Head of caudate nucleus (tissue), 42 donors: ENCODE results near the gene STK10.

Experiments used
- DNase-seq, 42 donors: peaks; one replicate each; pipeline versions ENCODE4 v3.0.0 to v3.0.0-alpha.2; 2020 to 2021; ENCODE audit warnings: mixed read lengths in 7 of 42
- intact Hi-C: fragments of 100-400 bp; cut with DNase I; formaldehyde crosslinking; loops from one replicate; pipeline ENCODE4 v1.15.0; 2022

The STK10 gene

GRCh38 chr5:172008111-172008455 lies 179.9 kb downstream of the STK10 start:
- DNase-seq, result no peak
- intact Hi-C loops, result loop anchor here (5.0 to 10.0 kb wide), 3 partner anchors 177 to 621 kb away; partner anchors contain the start of genes NPM1, STK10 and UBTD2

DNA sequence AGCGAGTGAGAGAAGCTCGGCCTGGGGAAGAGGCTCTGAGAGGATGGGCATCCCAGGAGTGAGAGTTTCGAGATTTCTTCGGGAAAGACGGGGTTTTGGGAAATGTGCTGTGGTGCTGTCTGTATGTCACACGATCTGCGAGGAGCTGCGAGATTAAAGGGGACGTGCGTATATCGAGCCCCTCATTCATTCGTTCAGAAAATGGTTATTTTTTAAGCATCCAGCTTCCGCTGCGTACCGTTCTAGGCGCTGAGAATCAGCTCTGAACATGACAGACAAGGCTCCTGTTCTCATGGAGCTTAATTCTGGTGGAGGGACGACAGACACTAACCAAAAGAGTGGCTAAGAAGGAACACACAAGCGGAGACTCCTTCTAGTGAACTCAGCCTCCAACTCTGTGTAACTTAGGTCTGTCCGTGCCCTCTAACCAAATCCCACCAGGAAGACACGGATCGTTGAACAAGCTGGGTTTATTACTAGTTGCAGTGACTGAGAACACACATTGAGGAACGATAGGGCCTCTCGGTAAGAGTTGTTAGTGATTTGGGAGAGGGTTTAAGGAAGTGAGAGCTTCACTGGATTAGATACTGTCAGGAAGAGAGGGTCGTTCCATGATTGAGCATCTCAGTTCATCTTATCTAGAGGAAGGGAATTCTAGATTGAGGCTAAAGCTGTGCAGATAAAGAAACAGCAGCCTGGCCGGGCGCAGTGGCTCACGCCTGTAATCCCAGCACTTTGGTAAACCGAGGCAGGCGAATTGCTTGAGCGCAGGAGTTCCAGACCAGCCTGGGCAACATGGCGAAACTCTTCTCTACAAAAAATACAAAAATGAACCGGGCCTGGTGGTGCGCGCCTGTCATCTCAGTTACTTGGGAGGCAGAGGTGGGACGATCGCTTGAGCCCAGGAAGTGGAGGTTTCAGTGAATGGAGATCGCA lies 180.6 kb downstream of the STK10 start:
- intact Hi-C loops, result loop anchor here (5.0 to 10.0 kb wide), 3 partner anchors 177 to 620 kb away; partner anchors contain the start of genes NPM1, STK10 and UBTD2
- peak in 3 of 42 donors; percentile 13 to 15 (median 14) for DNase-seq

DNA sequence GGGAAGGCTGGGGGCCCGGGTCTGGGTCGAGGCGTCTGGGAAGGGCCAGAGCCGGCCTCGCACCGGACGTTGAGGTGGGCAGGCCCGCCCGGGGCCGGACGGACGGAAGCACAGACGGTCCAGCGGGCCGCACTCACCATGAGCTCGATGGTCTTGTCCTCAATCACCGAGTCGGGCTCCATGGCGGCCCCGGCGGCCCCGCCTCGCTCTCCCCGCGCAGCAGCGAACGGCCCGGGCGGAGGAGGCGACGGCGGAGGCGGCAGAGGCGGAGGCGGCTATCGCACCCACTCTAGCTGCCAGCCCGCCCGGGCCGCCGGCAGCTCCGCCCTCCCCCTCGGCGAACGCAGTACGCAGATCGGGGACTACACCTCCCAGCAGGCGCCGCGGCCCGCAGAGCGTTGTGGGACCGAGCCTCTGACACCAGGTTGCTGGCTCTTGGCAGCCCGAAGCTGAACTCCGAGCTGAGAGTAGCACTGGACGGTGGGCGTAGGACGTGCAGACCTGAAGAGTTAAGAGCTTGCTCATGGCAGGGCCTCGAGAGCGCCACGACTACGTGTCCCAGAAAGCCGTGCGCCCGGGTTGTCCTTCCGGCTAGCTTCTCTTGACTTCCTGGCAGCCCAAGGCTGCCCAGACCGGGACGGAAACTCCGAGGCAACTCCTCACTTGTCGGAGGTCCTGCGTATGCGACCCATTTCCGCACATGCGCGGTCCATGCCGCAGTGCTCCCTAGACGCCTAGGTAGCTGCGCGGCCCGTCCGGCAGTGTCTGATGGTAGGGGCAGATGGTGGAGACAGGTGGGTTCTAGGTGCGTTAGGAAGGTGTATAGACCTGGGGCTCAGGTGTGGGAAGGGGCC lies 181.5 kb downstream of the STK10 start, which contains the start of gene FBXW11:
FBXW11 (minus strand) TSS at position 318 of the 854 bp plus-strand sequence; CDS start at position 182, 136 bp downstream.
- intact Hi-C loops, result loop anchor here (5.0 to 10.0 kb wide), 3 partner anchors 178 to 619 kb away; partner anchors contain the start of genes NPM1, STK10 and UBTD2
- DNase-seq, result peak; percentile 95 to 99 (median 98)

- DNase-seq, result peak in 41 of 42 donors; percentile 9 to 62 (median 32)
- intact Hi-C loops, result loop anchor here (5.0 to 10.0 kb wide), 3 partner anchors 179 to 619 kb away; partner anchors contain the start of genes NPM1, STK10 and UBTD2
These were observed 182.2 kb downstream of the STK10 start for GRCh38 chr5:172005708-172006320.

DNA sequence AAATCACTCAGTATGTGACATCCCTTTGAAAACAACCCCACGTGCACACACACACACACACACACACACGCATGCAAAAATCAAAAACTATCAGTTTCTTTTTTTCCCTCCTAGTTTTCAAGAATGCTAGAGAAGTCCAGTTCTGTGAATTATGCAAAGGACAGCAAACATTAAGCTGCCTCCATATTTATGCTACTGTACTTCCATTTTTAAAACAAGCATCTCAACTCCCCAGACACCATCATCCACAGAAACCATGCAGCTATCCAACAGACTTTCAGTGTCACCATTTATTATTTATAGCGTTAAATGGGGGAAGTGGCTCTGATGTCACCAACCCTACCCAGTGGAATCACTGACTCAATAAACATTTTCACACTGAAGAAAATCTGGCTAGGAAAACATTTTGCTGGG lies 183.2 kb downstream of the STK10 start:
- intact Hi-C loops, result loop anchor here (5.0 to 10.0 kb wide), 3 partner anchors 180 to 618 kb away; partner anchors contain the start of genes NPM1, STK10 and UBTD2
- no peak for DNase-seq

DNA sequence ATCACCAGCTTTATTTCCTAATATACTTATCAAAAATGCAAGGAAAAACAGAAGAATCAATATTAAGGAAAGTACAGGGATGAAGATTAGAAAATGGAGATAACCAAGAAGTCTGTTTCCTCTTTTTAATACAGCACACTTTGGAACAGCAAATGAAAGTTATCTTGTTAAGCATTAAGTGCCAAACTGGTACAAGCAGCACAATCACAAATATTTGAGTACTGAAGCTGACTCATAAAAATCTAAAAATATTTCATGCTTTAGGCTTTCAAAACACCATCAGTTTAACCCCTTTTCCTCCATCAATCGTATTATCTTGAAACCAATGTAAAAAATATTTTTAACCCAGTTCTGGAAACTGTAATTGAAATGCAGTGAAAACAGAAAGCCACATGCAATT lies 184.3 kb downstream of the STK10 start:
- DNase-seq, result no peak
- intact Hi-C loops, result loop anchor here (10.0 kb wide), 1 partner anchor 181 kb away; the partner anchor contains the start of gene STK10

- intact Hi-C loops, result loop anchor here (10.0 kb wide), 1 partner anchor 182 kb away; the partner anchor contains the start of gene STK10
- DNase-seq, result no peak
These were observed 185.0 kb downstream of the STK10 start for GRCh38 chr5:172002840-172003512.

GRCh38 chr5:172002310-172002709 lies 185.7 kb downstream of the STK10 start:
- intact Hi-C loops, result loop anchor here (10.0 kb wide), 1 partner anchor 182 kb away; the partner anchor contains the start of gene STK10
- no peak for DNase-seq

DNA sequence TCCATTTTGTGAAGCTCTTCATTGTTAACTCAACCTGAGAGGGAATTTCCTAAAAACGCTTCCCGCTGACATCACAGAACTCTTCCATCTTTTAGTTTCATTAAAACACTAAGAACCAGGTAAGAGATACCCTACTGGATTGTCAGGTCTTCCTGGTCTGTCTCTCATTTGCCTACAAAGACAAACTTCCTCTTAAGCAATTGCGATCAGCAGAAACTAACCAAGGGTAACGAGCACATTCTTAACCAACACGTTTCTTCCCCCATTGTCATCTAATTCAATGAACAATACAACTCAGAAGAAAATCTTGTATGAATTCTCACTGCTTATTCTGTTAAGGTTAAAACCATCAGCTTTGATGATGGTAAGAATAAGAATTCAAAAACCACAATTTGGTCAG lies 188.1 kb downstream of the STK10 start:
- intact Hi-C loops, result loop anchor here (10.0 kb wide), 1 partner anchor 185 kb away; the partner anchor contains the start of gene STK10
- DNase-seq, result no peak

DNA sequence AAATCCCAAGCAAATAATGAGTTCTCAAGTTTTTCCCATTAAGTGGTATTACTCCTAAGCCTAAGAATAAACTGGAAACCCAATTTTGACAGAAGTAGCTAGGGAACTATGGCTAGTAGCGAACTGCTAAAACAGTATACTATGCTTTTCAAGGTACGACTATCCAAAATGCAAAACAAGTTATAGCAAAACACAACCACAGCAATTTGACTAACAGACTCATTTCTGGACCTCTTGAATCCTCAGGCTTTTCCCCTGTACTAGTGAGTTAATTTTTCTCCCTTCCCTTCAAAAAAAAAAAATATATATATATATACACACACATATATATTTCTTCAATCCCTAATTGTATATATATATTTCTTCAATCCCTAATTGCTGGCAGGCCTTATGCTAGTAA lies 188.9 kb downstream of the STK10 start:
- no peak for DNase-seq
- intact Hi-C loops, result no loop called here

- DNase-seq, result no peak
- intact Hi-C loops, result no loop called here
These were observed 191.0 kb downstream of the STK10 start for GRCh38 chr5:171997011-171997410.

- intact Hi-C loops, result no loop called here
- DNase-seq, result no peak
These were observed 195.2 kb downstream of the STK10 start for GRCh38 chr5:171992813-171993212.

- intact Hi-C loops, result no loop called here
- no peak for DNase-seq
These were observed 195.7 kb downstream of the STK10 start for GRCh38 chr5:171992305-171992704.
